HFF-Myc (cell line): ENCODE results near the gene MAPKBP1.

ENCODE experiments used
- DNase-seq: peaks from one replicate; pipeline ENCODE4 v3.0.0-alpha.2; 2011; ENCODE audit warnings: low read depth; ENCODE audit errors: extremely low read depth
- H3K4me3 ChIP-seq: replicated peaks from 2 replicates; pipeline ENCODE4 v1.5.1; 2011; ENCODE audit warnings: low read depth, mild to moderate bottlenecking, control low read depth, low read length
- TF ChIP-seq, protein P1 (sequence below): IDR thresholded peaks from 2 replicates; pipeline ENCODE4 v1.5.1; 2012; ENCODE audit warnings: mild to moderate bottlenecking, low read depth, low read length, control low read depth; ENCODE audit errors: missing control alignments

The MAPKBP1 gene

DNA sequence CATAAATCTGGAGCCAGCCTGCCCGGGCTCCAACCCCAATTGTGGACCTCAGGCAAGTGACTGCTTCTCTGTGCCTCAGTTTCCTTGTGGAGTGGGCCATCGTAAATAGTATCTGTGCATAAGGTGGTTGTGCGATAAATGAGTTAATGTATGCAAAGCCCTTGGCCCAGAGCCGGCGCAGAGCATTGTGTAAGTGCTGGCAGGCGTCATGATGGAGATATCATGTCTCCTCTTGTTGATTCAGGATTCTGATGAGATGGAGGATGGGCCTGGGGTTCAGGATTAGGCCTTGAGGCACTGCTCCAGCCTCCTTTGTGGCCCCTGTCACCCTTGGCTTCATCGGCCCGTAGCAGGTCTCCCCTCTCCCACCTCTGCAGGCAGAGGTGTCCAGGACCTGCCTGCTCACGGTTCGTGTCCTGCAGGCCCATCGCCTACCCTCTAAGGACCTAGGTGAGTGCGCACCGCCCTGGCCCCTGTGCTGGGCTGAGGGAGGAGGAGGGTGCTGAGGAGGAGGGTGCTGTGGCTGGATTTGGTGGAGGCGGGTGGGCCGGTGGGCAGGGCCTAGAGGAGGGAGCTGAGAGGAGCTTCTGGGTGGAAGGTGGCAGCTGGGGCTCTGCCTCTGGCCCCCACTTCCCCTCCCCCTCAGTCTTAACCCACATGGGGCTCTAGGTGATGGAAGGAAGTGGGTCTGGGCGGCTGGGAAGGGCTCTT lies 65.7 kb downstream of the MAPKBP1 start:
- TF ChIP-seq, protein P1, sequence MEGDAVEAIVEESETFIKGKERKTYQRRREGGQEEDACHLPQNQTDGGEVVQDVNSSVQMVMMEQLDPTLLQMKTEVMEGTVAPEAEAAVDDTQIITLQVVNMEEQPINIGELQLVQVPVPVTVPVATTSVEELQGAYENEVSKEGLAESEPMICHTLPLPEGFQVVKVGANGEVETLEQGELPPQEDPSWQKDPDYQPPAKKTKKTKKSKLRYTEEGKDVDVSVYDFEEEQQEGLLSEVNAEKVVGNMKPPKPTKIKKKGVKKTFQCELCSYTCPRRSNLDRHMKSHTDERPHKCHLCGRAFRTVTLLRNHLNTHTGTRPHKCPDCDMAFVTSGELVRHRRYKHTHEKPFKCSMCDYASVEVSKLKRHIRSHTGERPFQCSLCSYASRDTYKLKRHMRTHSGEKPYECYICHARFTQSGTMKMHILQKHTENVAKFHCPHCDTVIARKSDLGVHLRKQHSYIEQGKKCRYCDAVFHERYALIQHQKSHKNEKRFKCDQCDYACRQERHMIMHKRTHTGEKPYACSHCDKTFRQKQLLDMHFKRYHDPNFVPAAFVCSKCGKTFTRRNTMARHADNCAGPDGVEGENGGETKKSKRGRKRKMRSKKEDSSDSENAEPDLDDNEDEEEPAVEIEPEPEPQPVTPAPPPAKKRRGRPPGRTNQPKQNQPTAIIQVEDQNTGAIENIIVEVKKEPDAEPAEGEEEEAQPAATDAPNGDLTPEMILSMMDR: no peak
- H3K4me3 ChIP-seq: no peak overlapping the region
- DNase-seq: no peak

DNA sequence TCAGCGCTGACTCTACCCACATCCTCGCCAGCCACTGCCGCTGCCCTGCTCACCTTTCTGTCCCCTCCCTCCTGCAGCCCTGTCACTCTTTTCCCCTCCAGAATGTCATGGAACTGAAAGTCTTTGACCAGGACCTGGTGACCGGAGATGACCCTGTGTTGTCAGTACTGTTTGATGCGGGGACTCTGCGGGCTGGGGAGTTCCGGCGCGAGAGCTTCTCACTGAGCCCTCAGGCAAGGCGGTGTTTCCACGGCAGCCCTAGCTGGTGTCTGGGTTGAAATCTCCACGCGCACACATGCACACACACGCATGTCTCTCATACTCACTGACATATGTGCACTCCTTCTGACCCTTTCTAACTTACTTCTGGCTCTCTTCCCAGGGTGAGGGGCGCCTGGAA lies 66.4 kb downstream of the MAPKBP1 start:
- no peak overlapping the region for H3K4me3 ChIP-seq
- no peak for DNase-seq
- TF ChIP-seq, protein P1: no peak

DNA sequence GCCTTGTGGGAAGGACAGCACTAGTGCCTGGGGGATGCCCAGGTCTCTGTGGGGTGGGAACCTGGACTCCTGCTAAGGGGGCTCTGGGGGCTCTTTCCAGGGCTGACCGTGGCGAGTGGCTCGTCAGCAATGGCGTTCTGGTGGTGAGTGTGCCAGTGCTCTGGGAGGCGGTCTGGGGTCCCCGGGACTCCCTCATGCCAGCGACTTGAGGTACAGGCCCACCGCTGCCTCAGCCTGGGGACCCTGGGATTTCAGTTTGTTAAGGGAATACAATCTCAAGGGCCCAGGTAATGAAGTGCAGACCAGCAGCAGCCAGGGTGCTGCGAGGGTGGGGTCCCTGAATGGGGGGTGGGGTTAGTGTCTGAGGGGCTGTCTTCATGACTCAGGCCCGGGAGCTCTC lies 66.8 kb downstream of the MAPKBP1 start:
- no peak overlapping the region for H3K4me3 ChIP-seq
- TF ChIP-seq, protein P1: no peak
- DNase-seq: no peak

DNA sequence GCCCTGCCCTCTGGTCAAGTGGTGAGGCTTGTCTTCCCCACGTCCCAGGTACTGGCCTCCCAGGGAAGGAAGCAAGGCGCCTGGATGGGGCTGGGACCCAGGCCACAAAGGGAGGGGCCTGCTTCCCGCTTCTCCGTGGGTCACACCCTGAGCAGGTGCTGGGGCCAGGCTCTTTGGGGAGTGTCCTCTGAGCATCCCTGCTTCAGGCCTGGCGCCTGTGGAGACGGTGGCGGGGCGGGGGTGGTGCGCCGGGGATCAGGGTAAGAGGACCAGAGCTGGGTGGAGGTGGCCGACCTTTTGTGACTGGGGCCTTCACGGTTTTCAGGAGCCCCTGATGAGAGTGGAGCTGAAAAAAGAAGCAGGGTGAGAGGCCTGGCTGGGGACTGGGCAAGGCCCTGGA lies 67.9 kb downstream of the MAPKBP1 start:
- TF ChIP-seq, protein P1: no peak
- no peak overlapping the region for H3K4me3 ChIP-seq
- DNase-seq: no peak

DNA sequence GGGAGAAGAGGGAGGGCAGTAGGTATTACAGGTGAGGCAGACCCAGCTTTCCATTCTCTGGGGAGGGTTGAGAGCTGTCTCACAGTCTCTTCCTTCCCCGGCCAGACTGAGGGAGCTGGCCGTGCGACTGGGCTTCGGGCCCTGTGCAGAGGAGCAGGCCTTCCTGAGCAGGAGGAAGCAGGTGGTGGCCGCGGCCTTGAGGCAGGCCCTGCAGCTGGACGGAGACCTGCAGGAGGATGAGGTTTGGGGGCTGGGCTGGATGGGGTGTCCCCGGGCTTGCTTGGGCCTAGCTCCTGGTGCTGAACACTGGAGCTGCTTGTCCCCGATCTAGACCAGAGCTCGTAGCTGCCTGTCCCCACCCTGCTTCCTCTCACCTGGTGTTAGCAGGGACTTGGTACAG lies 69.3 kb downstream of the MAPKBP1 start:
- no peak overlapping the region for H3K4me3 ChIP-seq
- TF ChIP-seq, protein P1: no peak
- DNase-seq: no peak

DNA sequence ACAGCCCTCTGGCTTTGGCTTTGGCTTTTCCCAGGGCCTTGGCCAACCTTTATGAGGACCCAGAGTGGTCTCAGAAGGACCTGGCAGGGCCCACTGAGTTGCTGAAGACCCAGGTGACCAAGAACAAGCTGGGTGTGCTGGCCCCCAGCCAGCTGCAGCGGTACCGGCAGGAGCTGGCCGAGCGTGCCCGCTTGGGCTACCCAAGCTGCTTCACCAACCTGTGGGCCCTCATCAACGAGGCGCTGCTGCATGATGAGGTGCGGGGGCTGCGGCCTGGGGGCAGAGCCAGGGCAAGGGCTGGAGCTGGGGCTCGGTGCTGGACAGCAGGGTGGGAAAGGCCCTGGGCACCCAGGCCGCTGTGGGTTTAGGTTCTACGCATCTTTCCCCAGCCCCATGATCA lies 70.5 kb downstream of the MAPKBP1 start:
- TF ChIP-seq, protein P1: no peak
- no peak for DNase-seq
- H3K4me3 ChIP-seq: no peak overlapping the region

DNA sequence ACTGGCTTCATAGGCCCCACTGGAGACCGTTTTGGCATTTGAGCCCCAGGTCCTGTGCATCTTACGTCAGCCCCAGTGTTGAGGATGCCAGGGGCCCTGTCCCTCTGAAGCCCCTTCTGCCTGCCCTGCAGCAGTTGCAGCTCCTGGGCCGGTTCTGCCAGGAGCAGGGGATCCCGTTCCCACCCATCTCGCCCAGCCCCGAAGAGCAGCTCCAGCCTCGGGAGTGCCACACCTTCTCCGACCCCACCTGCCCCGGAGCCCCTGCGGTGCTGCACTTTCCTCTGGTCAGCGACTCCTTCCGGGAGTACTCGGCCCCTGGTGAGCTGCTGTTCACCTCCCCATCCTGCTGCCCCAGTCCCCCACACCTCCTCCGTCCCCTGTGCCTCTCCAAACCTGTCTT lies 72.9 kb downstream of the MAPKBP1 start:
- no peak for DNase-seq
- TF ChIP-seq, protein P1: no peak
- no peak overlapping the region for H3K4me3 ChIP-seq
